Activated naive CD4-positive, alpha-beta T cell (primary cell): ENCODE results near the gene C8B.

ENCODE experiments used
- DNase-seq, 4 experiments: peaks; one replicate each; lab custom pipeline; 2025; lab: John Stamatoyannopoulos, UW

The C8B gene

DNA sequence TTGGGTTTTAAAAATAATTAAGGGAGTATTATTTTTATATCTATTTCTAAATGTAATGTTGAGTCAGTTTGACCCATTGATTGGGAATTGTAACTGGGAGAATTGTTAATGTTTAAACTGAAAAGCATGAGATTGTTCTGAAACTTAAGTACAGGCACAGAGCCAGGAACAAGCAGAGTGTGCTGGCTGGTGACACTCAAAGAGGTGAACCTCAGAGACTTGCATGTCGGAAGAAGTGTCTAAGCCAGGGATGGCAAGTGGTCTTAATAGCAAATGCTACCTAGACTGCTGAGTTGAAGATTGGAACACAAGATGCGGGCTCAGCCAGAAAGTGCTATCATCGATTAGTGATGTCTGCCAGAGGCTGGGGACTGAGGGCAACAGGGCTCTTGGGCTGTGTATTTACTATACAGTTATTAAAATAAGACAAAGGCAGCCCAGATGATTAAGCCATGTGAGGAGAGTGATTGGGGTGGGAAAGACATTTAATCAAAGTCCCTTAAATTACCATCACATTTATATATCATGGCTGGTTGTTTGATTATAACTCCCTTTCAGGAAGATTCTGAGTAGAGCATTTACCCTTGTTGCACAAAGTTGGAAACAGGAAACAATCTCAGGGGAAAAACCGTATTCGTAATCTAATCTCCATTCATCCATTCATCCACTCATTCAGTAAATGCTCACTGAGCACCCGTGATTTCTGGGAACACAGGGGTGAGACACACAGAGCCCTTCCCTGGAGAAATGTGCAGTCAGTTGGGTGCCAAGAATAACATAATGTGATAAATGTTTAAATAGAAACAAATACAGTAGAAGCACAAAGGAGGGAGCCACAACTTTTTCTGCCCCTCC, 68.4 kb downstream of the C8B start:
- DNase-seq = no peak

DNA sequence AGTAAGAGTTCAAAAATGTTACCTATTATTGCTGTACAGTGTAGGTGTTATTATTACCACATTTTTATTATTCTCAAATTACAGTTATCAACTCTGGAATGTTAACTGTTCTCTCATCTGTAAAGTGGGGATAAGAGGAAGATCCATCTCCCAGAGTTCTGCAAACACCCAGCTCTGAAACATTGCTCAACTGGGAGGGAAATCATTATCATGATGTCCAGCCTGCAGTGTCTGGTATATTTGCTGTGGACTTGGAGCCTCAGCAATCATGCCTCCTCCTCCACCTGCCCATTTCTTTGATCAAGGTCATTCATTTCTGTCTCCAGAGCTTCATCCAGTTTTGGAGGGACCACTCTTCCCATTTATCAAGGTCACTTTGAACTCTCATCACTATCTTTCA, 71.8 kb downstream of the C8B start:
- no peak for DNase-seq

DNA sequence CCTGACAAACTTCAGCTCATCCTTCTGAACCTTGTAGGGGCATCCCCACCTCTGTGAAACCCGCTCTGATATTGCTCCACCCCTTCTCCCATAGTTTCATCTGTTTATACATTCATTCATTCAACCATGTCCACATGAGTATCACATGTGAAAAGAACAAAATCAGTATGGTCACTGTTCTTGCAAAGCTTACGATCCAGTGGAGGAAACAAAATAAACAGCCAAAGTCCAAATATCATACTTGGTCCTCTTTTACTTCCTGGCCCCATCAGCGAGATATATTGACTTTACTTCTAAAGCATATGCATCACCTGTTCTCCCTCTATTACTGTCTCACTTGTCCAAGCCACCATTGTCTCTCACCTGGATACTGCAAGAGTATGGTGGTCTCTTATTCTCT, 75.6 kb downstream of the C8B start:
- DNase-seq = no peak

- no peak for DNase-seq
Measured at GRCh38 chr1:56881417-56881816, 84.4 kb downstream of the C8B start.

DNA sequence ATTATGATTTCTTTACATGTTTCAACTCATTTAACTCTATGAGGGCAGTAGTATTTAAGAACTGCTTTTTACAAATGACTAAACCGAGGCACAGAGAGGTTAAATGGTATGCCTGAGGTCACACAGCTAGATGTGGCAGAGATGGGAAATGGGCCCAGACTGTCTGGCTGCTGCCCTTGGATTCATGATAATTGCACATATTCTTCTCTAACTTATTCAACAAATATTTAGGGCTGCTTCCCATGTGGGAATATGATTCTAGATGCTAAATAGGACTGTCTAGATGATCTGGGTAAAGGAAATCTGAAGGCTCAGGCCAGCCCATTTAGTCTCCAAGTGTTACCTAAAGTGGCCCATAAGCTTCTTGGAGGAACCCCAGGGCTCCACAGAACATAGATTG, 85.0 kb downstream of the C8B start:
- DNase-seq = no peak
